Stimulated activated CD4-positive, alpha-beta T cell treated with anti-CD3 and anti-CD28 coated beads, Interleukin-15, amount 100 ng/mL, for 48 hours (primary cell): ENCODE measurements around the gene COL5A1.

Experiments used
- DNase-seq, 2 donors: peaks; one replicate each; pipeline ENCODE4 v3.0.0-alpha.2; 2020; ENCODE audit warnings: low read depth in 2 of 2

COL5A1 gene

GRCh38 chr9:134813841-134814240, 172.2 kb downstream of the COL5A1 start:
- DNase-seq: no peak

DNA sequence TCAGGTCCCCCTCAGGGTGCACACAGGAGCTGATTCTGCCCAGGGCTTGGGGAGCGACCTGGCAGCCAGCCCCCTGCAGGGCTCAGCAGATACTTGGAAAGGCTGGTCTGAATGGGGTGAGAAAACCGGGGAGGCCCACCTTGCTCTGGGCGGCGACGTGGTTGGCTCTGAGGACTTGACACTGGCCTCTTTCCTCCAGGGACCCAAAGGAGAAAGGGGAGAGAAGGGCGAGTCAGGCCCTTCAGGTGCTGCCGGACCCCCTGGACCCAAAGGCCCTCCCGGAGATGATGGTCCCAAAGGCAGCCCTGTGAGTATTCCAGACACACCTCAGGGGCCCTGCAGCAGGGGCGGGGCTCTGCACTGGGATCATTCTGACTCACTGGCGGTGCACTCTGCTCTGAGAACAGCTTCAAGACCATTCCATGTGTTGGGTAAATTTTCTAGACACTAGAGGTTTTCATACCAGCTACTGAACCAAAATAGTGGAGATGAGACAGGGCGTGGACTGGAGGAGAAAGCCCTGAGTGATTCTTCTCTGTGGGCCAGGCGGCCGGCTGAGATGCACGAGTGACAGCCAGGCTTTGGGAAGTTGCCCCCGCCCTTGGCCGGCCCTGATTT, 173.1 kb downstream of the COL5A1 start:
- no peak for DNase-seq

DNA sequence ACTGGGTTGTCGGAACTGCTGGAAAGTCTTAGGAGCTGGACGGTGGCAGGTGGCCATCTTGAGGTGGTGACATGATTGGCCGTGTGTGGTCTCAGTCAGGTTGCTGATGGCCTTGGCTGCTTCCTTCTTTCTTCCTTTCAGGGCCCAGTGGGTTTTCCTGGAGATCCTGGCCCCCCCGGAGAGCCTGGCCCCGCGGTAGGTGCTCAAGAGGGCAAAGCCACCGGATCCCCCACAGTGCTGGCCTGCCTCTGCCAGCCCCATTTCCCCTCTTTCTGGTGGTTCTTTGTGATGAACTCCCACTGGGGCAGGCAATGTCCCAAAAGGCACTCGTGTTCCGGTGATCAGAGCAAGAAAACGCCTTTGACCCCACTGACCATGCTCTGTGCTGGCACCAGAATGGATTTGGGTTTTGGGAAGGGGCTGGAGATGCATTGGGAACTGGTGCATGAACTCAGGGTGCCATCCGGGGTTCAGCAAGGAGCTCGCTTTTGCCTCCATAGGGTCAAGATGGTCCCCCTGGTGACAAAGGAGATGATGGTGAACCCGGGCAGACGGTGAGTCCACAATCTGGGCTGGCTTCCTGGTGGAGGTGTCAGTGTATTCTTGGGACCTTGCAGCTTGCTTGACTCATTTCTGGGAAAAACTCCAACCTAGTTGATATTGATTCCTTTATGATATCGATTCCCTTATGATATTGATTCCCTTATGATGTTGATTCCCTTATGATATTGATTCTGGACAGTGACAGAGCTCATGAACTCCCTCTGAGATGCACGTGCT, 174.0 kb downstream of the COL5A1 start:
- no peak for DNase-seq

DNA sequence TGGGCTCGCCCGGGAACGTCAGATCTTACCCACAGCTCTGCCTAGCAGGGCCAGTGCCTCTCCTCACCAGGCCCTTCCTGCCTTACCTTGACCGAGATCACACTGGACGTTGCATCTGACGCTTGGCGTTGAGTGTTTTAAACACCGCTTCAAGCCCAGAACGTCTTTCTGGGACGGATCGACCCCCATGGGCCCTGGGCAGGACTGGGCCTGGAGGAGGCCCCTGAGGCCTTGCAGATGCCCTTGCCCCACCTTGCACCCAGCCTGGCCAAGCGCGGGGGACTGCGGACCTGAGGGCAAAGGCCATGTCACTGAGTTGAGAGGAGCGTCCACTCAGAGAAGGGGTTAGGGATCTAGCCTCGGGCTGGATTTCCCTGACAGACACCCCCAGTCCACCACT, 174.7 kb downstream of the COL5A1 start:
- no peak for DNase-seq

GRCh38 chr9:134818000-134818568, 176.5 kb downstream of the COL5A1 start:
- no peak for DNase-seq

- no peak for DNase-seq
These were observed 177.0 kb downstream of the COL5A1 start for GRCh38 chr9:134818591-134818990.

DNA sequence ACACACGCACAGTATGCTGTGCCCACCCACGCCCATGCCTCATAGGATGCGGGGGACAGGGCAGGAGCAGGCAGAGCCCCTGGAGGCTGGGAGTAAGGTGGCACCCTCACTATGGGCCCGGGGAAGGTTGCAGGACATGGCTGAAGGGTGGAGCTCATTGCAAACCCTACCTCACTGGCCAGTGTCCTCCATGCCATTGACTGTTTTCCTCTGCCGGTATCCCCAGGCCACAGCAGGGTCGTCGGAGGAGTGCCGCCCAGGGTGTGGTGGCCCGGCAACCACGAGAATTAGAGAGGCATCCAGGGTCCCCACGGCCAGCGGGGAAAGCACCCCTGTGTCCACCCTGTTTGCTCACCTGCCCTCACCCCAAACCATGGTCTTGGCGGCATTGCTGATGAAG, 179.3 kb downstream of the COL5A1 start:
- DNase-seq: no peak

GRCh38 chr9:134822541-134822940, 180.9 kb downstream of the COL5A1 start:
- DNase-seq: no peak

- no peak for DNase-seq
These were observed 182.0 kb downstream of the COL5A1 start for GRCh38 chr9:134823623-134824022.

- DNase-seq: no peak
These were observed 183.0 kb downstream of the COL5A1 start for GRCh38 chr9:134824583-134824982.

DNA sequence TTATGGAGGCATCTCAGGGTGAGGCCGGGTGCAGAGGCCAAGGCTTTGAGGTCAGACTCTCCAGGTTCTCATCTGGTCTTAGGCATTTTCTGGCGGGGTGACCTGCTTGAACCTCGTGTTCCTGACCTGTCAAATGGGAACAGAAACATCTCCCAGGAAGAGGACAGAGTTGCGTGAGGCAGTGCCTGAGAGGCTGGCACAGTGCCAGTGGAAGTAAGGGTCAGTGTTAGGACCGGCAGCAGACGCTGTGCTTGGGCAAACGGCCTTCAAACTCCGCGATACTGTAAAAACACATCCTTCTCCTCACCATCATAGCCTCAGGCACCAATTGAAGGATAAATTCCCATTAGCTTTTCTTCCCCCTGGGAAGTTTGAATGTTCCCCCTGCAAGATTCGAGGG, 183.4 kb downstream of the COL5A1 start:
- no peak for DNase-seq

GRCh38 chr9:134826336-134827285, 185.0 kb downstream of the COL5A1 start:
- DNase-seq: no peak

- no peak for DNase-seq
These were observed 186.0 kb downstream of the COL5A1 start for GRCh38 chr9:134827559-134827958.

DNA sequence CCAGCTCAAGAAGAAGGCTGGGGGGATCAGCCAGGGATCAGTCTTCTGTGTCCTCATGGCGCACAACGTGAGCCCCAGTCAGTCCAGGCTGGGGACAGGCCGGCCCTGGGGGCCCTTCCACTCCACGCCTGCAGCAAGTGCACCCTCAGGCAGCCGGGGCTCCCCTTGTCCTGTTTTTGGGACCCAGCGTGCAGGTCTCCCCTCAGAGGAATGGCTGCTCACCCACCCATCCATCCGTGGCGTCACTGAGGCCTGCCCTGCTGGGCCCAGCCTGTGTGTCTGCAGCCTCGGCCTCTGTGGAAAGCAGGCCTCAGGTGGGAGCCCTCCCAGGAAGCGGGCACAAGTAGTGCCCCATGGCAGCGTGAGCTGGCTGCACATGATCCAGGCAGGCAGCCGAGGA, 186.4 kb downstream of the COL5A1 start:
- DNase-seq: no peak

DNA sequence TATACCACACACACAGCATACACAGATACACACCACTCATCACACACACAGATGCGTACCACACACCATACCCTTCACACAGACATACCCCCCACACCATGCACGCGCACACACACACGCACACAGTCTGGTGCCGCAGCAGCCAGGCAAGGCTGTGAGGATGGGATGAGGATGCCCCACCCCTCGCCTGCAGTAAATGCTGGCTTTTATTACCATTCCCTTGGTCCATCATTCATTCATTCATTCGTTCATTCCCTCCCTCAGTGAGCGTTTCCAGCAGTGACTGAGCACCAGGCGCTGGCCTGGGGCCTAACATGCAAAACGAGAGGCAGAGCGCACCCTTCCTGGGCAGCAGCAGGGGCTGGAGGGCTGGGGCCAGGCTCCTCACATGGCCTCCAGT, 187.3 kb downstream of the COL5A1 start:
- DNase-seq: no peak

- no peak for DNase-seq
These were observed 187.8 kb downstream of the COL5A1 start for GRCh38 chr9:134829356-134829937.

- DNase-seq: no peak
These were observed 188.5 kb downstream of the COL5A1 start for GRCh38 chr9:134830126-134830525.

DNA sequence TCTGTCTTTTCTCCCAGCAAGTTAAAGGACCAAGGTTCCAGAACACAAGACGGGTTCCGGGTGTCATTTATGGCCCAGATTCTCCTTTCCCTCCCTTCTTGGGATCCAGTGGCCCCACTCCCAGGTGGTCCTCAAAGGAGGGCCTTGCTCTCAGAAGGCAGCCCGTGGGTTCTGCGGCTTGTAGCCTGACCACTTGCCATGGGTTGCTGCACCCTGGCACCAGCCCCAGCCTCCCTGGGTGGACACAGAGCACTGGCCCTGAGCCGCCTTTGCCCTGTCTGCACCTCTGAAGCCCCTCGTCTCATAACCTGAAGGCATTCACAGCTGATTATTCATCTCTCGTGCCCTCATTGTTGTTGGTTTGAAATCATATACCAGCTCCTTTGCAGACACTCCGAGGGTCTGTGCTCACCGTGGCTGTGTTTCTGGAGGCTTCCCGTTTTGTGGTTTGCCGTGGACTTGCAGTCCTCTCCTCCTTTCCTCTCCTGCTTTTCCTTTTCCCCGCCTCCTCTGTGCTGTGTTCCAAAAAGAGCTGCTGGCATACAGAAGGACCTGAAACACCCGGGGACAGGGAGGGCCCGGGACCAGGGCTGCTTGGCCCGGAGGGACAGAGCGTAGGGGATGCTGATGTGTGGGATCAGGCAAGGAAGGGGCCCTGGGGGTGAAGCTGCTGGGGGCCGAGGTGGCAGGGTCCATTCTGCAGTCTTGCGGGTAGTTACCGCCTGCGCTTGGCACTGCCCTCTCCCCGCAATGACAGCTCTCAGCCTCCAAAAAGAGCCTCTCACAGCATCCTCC, 189.5 kb downstream of the COL5A1 start:
- DNase-seq: no peak

GRCh38 chr9:134832471-134832870, 190.9 kb downstream of the COL5A1 start:
- DNase-seq: no peak

GRCh38 chr9:134833294-134833880, 191.8 kb downstream of the COL5A1 start:
- no peak for DNase-seq
